ENCODE data around the gene LYSMD2. TPM values are rescaled to one million over a fixed set of nuclear protein-coding genes. Genes with fewer than 3 reads are reported as not detected.

Gene LYSMD2
- total RNA-seq, 3 donors from 2014 or later = 3.8 to 12.8 (median 7.3) TPM

GRCh38 chr15:51721199-51721960, 16.1 kb downstream of the LYSMD2 start:
- Histone ChIP-seq H3K4me3 (no peak overlapping the region), H3K4me1 (ENCODE audit: low read depth) (peaks cover 6% of the 10 kb centered on the region), H3K36me3 (ENCODE audit: low read depth) (no peaks in the 10 kb centered on the region), H3K9me3 (no peaks in the 10 kb centered on the region)
- TF ChIP-seq CTCF (IDR thresholded peaks at IDR 0.05) = no peak
- intact Hi-C loops (cut with DNase I, micrococcal nuclease) = no loop called here
- no peak for ATAC-seq
- DNase-seq = no peak

GRCh38 chr15:51720201-51720995, 17.1 kb downstream of the LYSMD2 start:
- Histone ChIP-seq H3K9me3 (no peaks in the 10 kb centered on the region), H3K4me1 (ENCODE audit: low read depth) (peaks cover 6% of the 10 kb centered on the region), H3K4me3 (no peak overlapping the region), H3K36me3 (ENCODE audit: low read depth) (no peaks in the 10 kb centered on the region)
- TF ChIP-seq CTCF (IDR thresholded peaks at IDR 0.05) = no peak
- intact Hi-C loops (cut with DNase I, micrococcal nuclease) = no loop called here
- ATAC-seq (peak; percentile 62), DNase-seq (no peak)

- Histone ChIP-seq H3K4me1 (ENCODE audit: low read depth) (peaks cover 6% of the 10 kb centered on the region), H3K36me3 (ENCODE audit: low read depth) (no peaks in the 10 kb centered on the region), H3K4me3 (no peak overlapping the region), H3K9me3 (no peaks in the 10 kb centered on the region)
- intact Hi-C loops (cut with DNase I, micrococcal nuclease) = no loop called here
- ATAC-seq = peak; percentile 62
- TF ChIP-seq CTCF (IDR thresholded peaks at IDR 0.05) = no peak
- DNase-seq = no peak
Measured at GRCh38 chr15:51718746-51719145, 18.7 kb downstream of the LYSMD2 start.

- intact Hi-C loops (cut with DNase I, micrococcal nuclease) = no loop called here
- ATAC-seq (no peak), DNase-seq (no peak)
- H3K4me3 ChIP-seq = no peak overlapping the region
- H3K4me1 ChIP-seq (ENCODE audit: low read depth) = peaks cover 6% of the 10 kb centered on the region
- no peaks in the 10 kb centered on the region for H3K9me3 ChIP-seq
- no peaks in the 10 kb centered on the region for H3K36me3 ChIP-seq (ENCODE audit: low read depth)
- TF ChIP-seq CTCF (IDR thresholded peaks at IDR 0.05) = no peak
Measured at GRCh38 chr15:51718219-51718618, 19.2 kb downstream of the LYSMD2 start.

- ATAC-seq = no peak
- H3K4me1 ChIP-seq (ENCODE audit: low read depth) = peaks cover 1% of the 10 kb centered on the region
- no peaks in the 10 kb centered on the region for H3K9me3 ChIP-seq
- intact Hi-C loops (cut with DNase I, micrococcal nuclease) = no loop called here
- H3K36me3 ChIP-seq (ENCODE audit: low read depth) = no peaks in the 10 kb centered on the region
- H3K4me3 ChIP-seq = no peak overlapping the region
- DNase-seq = no peak
- TF ChIP-seq CTCF (IDR thresholded peaks at IDR 0.05) = no peak
Measured at GRCh38 chr15:51714911-51715310, 22.5 kb downstream of the LYSMD2 start.
